ENCODE data around the gene TMEM190.

DNA sequence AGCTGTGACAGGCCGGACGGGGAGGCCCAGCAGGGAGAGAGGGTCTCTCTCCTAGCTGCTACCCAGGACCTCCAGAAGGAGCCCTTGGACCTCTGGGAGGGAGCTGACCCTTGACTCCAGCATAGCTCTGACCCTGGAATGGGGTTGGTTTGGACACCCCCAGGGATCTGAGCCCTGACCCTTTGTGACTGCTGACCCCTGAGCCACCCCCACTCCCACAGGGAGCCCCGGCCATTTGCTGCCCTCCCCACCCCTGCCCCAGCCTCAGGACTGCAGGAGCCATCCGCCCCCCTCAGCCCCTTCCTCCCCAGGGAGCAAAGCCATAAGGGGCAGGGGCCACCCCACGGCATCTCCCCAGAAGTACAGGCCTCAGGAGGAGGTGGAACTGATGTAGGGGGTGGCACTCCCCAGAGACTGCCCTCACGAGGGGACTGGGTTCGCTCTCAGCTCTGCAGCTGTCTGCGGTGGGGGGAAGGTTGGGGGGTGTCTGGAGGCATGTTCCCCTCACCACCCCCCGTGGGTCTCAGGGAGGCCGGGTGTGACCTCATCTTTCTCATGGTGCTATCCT lies 29.1 kb upstream of the TMEM190 start:
- TF ChIP-seq, protein P1, sequence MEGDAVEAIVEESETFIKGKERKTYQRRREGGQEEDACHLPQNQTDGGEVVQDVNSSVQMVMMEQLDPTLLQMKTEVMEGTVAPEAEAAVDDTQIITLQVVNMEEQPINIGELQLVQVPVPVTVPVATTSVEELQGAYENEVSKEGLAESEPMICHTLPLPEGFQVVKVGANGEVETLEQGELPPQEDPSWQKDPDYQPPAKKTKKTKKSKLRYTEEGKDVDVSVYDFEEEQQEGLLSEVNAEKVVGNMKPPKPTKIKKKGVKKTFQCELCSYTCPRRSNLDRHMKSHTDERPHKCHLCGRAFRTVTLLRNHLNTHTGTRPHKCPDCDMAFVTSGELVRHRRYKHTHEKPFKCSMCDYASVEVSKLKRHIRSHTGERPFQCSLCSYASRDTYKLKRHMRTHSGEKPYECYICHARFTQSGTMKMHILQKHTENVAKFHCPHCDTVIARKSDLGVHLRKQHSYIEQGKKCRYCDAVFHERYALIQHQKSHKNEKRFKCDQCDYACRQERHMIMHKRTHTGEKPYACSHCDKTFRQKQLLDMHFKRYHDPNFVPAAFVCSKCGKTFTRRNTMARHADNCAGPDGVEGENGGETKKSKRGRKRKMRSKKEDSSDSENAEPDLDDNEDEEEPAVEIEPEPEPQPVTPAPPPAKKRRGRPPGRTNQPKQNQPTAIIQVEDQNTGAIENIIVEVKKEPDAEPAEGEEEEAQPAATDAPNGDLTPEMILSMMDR (IDR thresholded peaks at IDR 0.05 in 2 of 3, conservative IDR thresholded peaks at IDR 0.05 in 1 of 3; ENCODE audit: control insufficient read depth in 2 of 3, extremely low read depth in 1 of 3, insufficient read depth in 1 of 3, low read depth in 3 of 3, low read length in 3 of 3), result no peak
- TF ChIP-seq SREBF1 (IDR thresholded peaks at IDR 0.05; ENCODE audit: low read length), result no peak
- TF ChIP-seq CHD2 (IDR thresholded peaks at IDR 0.05; ENCODE audit: borderline replicate concordance, low read depth, low read length), result no peak
- no peak for TF ChIP-seq IKZF1 (conservative IDR thresholded peaks at IDR 0.05)
- TF ChIP-seq POLR2AphosphoS5 (IDR thresholded peaks at IDR 0.05; ENCODE audit: low read length), result no peak
- no peak for TF ChIP-seq JUND (IDR thresholded peaks at IDR 0.05; ENCODE audit: low read depth, low read length)
- TF ChIP-seq GABPA (IDR thresholded peaks at IDR 0.05; ENCODE audit: low read depth), result no peak
- no peak for TF ChIP-seq FOXK2 (IDR thresholded peaks at IDR 0.05)
- TF ChIP-seq, protein P2, sequence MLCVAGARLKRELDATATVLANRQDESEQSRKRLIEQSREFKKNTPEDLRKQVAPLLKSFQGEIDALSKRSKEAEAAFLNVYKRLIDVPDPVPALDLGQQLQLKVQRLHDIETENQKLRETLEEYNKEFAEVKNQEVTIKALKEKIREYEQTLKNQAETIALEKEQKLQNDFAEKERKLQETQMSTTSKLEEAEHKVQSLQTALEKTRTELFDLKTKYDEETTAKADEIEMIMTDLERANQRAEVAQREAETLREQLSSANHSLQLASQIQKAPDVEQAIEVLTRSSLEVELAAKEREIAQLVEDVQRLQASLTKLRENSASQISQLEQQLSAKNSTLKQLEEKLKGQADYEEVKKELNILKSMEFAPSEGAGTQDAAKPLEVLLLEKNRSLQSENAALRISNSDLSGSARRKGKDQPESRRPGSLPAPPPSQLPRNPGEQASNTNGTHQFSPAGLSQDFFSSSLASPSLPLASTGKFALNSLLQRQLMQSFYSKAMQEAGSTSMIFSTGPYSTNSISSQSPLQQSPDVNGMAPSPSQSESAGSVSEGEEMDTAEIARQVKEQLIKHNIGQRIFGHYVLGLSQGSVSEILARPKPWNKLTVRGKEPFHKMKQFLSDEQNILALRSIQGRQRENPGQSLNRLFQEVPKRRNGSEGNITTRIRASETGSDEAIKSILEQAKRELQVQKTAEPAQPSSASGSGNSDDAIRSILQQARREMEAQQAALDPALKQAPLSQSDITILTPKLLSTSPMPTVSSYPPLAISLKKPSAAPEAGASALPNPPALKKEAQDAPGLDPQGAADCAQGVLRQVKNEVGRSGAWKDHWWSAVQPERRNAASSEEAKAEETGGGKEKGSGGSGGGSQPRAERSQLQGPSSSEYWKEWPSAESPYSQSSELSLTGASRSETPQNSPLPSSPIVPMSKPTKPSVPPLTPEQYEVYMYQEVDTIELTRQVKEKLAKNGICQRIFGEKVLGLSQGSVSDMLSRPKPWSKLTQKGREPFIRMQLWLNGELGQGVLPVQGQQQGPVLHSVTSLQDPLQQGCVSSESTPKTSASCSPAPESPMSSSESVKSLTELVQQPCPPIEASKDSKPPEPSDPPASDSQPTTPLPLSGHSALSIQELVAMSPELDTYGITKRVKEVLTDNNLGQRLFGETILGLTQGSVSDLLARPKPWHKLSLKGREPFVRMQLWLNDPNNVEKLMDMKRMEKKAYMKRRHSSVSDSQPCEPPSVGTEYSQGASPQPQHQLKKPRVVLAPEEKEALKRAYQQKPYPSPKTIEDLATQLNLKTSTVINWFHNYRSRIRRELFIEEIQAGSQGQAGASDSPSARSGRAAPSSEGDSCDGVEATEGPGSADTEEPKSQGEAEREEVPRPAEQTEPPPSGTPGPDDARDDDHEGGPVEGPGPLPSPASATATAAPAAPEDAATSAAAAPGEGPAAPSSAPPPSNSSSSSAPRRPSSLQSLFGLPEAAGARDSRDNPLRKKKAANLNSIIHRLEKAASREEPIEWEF (IDR thresholded peaks at IDR 0.05; ENCODE audit: insufficient replicate concordance, low read depth, low read length), result no peak
- TF ChIP-seq HDAC2 (IDR thresholded peaks at IDR 0.05), result no peak

Measured in GM12878 (cell line).